Measurements from ENCODE around the gene ZNF479.
"Not testable (repeated sequence)": the region's sequence is repeated elsewhere in the genome, so short reads cannot be mapped to it uniquely, and the experiment has no call there.

The ZNF479 gene
- long read RNA-seq, donor 1 = 0 reads
- long read RNA-seq, donor 2 = 0 reads
- long read RNA-seq, donor 3 = 0 reads
- long read RNA-seq, donor 4 = 0 reads
- long read RNA-seq, donor 5 = 0 reads
- long read RNA-seq, donor 6 = 0 reads
- long read RNA-seq, donor 7 = 0 reads
- long read RNA-seq, donor 8 = 0 reads

GRCh38 chr7:57132336-57132735, at the start of gene ZNF479:
Gene ZNF479 (minus strand): TSS chr7:57132436. CDS start chr7:57132324, 112 bp downstream.
- not testable (repeated sequence) for DNase-seq

GRCh38 chr7:57182031-57182430, 49.8 kb upstream of the ZNF479 start:
- no peak for DNase-seq

GRCh38 chr7:57181281-57181680, 49.0 kb upstream of the ZNF479 start:
- DNase-seq = no peak

GRCh38 chr7:57179776-57180415, 47.7 kb upstream of the ZNF479 start:
- DNase-seq = no peak

- DNase-seq = no peak
These were observed 46.5 kb upstream of the ZNF479 start for GRCh38 chr7:57178768-57179139.

- no peak for DNase-seq
These were observed 45.9 kb upstream of the ZNF479 start for GRCh38 chr7:57177856-57178767.

- no peak for DNase-seq
These were observed 44.8 kb upstream of the ZNF479 start for GRCh38 chr7:57176928-57177635.

GRCh38 chr7:57165285-57165899, 33.2 kb upstream of the ZNF479 start:
- no peak for DNase-seq

GRCh38 chr7:57120123-57120784, 12.0 kb downstream of the ZNF479 start:
- not testable (repeated sequence) for DNase-seq

All from right kidney (tissue), 9 donors.